GM18499 (cell line): ENCODE data around the gene CCDC107.
"Not testable (repeated sequence)": the region's sequence is repeated elsewhere in the genome, so short reads cannot be mapped to it uniquely, and the experiment has no call there.

Experiments used
- ATAC-seq: cut with Tn5 transposase; IDR thresholded peaks from one replicate; pipeline ENCODE4 v1.9.1; 2021; ENCODE audit warnings: moderate number of reproducible peaks; ENCODE audit not compliant: insufficient read depth, unreplicated experiment

Gene CCDC107

DNA sequence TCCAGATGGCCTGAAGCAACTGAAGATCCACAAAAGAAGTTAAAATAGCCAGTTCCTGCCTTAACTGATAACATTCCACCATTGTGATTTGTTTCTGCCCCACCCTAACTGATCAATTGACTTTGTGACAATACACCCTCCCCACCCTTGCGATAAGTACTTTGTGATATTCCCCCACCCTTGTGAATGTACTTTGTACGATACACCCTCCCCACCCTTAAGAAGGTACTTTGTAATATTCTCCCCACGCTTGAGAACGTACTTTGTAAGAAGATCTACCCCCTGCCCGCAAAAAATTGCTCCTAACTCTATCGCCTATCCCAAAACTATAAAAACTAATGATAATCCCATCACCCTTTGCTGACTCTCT, 21.2 kb upstream of the CCDC107 start:
- not testable (repeated sequence) for ATAC-seq

DNA sequence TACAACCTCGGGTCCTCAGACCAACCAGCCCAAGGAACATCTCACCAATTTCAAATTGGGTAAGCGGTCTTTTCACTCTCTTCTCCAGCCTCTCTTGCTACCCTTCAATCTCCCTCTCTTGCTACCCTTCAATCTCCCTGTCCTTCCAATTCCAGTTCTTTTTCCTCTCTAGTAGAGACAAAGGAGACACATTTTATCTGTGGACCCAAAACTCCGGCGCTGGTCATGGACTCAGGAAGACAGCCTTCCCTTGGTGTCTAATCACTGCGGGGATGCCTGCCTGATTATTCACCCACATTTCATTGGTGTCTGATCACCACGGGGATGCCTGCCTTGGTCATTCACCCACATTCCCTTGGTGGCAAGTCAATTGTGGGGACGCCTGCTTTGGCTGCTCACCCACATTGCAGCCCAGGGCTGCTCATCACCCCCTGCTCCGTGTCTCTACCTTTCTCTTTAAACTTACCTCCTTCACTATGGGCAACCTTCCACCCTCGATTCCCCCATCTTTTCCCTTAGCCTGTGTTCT, 20.6 kb upstream of the CCDC107 start:
- not testable (repeated sequence) for ATAC-seq

- not testable (repeated sequence) for ATAC-seq
Observed at GRCh38 chr9:35638751-35639150, 19.3 kb upstream of the CCDC107 start.

DNA sequence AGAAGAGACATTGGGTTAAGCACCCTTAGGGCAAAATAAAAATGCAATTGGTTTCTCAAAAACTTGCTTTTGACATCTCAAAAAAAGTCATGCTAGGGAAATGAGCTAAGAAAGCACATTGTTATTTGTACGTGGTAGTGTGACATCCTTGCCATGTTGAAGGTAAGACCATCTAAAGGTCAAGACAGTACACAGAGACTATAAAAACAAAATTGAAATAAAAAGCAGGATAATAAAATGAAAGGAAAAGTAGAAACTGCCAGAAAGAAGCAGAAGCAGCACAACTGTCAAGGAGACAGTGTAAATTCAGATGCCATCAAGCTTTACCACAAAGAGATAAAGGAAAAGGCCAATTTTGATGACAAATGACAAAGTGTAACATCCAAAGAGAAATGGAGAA, 18.9 kb upstream of the CCDC107 start:
- ATAC-seq = not testable (repeated sequence)

DNA sequence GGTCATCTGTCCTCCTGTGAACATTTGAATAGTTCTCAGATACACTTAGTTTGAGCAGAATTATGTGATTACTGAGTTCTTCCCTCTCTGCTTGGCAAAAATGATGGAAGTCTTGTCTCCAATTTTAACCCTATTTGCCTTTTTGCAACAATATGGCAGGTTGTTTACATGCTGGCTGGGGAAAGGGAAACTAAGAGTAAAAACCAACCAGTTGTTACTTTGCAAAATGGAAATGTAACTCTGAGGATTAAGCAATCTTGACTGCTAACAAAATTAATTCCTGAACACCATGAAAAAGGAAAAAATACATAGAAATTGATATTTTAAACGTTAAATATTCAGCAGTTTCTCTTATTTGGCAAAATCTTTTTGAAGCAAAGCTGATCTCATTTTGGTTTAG, 18.5 kb upstream of the CCDC107 start:
- no peak for ATAC-seq

DNA sequence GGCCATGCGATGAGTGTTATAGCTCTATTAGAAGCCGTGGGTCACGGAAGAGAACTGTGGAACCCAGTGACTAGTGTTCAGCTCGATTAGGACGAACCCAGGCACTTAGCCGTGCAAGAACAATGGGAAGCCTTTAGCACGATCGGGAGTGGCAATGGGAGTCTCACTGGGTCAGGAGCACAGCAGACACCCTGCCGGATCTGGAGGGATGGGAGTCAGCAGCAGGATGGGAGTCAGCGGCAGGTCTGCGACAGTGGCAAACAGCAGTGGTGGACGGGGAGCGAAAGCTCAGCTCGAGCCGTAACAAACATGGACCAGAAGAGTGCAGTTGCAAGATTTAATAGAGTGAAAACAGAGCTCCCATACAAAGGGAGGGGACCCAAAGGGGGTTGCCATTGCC, 17.7 kb upstream of the CCDC107 start:
- not testable (repeated sequence) for ATAC-seq

DNA sequence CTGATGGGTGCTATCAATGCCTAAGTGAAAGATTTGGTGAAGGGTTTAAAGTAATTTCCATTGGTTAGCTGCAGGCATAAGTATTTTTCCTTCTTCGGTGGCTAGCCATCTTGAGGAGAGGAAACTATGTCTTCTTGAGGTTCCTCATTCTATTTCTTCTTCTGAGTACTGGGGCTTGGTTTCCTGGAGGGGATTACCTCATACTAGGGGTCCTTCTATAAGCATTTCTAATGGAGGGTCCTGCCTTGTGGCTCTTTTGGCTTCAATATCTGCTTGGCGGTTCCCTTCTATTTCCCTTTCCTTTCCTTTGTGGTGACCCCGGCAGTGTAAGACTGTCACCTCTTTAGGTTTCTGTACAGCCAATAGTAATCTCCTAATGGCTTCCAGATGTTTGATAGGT, 16.6 kb upstream of the CCDC107 start:
- ATAC-seq = not testable (repeated sequence)

- no peak for ATAC-seq
Observed at GRCh38 chr9:35643046-35643445, 15.0 kb upstream of the CCDC107 start.

DNA sequence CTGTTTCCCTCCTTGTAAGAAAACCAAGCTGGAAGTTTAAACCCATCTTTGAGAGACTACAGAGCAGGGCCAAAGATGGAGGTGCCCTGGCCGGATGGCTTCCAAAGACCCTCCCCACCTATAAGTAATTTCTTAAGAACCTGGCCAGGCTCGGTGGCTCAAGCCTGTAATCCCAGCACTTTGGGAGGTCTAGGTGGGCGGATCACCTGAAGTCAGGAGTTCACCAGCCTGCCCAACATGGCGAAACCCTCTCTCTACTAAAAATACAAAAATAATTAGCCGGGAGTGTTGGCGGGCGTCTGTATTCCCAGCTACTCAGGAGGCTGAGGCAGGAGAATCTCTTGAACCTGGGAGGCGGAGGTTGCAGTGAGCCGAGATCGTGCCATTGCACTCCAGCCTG, 12.4 kb upstream of the CCDC107 start:
- not testable (repeated sequence) for ATAC-seq

DNA sequence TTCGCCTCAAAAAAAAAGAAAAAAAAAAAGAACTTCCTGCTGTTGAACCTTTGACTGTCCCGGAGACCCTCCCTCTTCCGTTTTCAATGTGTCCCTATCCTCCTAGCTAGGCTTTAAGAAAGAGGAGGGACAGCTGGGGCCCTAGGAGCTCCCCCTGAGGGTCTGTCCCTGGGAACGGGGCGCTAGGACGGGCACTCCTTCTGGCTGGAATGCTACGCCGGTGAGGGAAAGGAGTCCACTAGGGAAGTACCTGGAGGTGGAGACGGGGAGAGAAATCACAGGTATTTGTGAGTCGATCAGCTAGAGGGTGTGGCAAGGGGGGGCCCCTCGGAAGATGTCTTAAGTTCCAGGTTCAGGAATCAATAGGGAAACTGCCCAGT, 11.9 kb upstream of the CCDC107 start:
- no peak for ATAC-seq

- ATAC-seq = peak; percentile 74
Observed at GRCh38 chr9:35646533-35647265, 11.4 kb upstream of the CCDC107 start.

GRCh38 chr9:35649431-35650340, 8.4 kb upstream of the CCDC107 start:
- no peak for ATAC-seq

GRCh38 chr9:35650341-35651158, 7.5 kb upstream of the CCDC107 start, which contains the start of gene SIT1:
SIT1 (minus strand) TSS chr9:35650931; CDS start chr9:35650853, 78 bp downstream.
- no peak for ATAC-seq

DNA sequence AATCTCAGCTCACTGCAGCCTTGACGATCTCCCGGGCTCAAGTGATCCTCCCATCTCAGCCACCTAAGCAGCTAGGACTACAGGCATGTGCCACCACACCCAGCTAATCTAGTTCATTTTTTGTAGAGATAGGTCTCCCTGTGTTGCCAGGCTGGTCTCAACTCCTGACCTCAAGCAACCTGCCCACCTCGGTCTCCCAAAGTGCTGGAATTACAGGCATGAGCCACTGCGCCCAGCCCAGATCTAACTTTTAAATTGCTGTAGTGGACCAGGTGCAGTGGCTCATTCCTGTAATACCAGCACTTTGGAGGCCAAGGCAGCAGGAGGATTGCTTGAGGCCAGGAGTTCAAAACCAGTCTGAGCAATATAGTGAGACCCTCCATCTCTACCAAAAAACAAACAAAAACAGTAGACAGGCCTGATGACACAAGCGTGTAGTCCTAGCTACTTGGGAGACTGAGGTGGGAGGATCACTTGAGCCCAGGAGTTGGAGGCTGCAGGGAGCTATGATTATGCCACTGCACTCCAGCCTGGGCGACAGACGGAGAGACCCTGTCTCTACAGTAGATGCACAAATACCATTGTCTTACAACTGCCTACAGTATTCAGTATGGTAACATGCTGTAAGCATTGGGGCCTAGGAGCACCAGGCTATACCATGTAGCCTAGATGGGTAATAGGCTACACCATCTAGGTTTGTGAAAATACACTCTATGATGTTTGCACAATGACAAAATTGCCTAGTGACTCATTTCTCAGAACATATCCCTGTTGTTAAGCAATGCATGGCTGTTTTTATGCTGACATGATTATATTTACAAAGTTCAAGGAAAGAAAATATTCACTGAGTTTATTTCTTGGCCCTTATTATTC, 5.9 kb upstream of the CCDC107 start:
- no peak for ATAC-seq

DNA sequence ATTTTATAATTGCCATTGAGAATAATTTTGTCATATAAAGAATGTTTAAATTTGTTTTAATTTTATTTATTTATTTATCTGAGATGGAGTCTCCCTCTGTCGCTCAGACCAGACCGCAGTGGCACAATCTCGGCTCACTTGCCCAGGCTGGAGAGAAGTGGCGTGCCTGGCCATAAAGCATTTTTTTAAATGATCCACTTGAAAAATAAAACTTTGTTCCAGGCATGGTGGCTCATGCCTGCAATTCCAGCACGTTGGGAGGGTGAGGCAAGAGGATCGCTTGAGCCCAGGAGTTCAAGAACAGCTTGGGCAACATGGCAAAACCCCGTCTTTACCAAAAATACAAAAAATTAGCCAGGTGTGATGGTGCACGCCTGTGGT, 5.3 kb upstream of the CCDC107 start:
- ATAC-seq = no peak

DNA sequence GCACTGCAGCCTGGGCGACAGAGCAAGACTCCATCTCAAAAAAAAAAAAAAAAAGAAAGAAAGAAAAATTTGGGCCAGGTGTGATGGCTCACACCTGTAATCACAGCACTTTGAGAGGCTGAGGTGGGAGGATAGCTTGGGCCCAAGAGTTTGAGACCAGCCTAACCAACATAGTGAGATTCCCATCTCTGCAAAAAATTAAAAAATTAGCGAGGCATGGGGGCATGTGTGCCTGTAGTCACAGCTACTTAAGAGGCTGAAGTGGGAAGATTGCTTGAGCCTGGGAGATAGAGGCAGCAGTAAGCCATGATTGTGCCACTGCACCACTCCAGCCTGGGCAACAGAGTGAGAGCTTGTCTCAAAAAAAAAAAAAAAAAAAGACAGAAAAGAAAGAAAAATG, 4.5 kb upstream of the CCDC107 start:
- ATAC-seq = no peak

GRCh38 chr9:35656348-35656747, 1.7 kb upstream of the CCDC107 start:
- ATAC-seq = no peak

DNA sequence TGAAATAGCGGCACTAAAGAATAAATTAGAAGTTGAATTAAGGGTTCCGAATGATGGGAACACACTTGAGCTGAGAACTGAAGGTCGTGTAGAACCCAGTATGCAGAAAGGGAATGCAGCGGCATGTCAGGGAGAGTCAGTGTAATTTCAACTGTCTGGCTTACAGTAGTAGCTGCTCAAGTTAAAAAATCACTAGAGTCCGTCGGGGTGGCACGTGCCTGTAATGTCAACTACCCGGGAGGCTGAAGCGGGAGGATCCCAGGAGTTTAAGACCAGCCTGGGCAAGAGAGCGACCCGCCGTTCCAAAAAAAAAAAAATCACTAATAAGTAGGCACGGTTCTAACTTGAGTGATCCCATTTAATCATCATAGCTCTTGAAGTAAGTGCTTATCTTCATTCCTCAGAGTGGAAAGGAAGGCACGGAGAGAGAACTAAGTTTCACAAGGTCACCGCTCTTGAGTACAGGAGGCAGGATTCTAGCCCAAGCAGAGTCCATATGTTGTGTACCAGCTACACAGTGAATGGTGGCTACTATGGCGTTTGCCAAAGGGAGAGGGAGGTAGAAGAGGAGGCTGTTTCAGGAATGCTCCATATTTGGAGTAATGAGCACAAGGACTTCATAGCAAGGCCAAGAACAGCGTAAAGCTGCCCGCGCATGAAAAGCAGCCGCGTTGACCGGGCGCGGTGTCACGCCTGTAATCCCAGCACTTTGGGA, 1.1 kb upstream of the CCDC107 start:
- no peak for ATAC-seq
